NCI-H1092 (cell line): ENCODE data around the gene DCLK2.

ENCODE experiments used
- DNase-seq: peaks from one replicate; lab custom pipeline; 2025; lab: John Stamatoyannopoulos, UW

Gene DCLK2

GRCh38 chr4:150119492-150119891, 41.2 kb downstream of the DCLK2 start:
- no peak for DNase-seq

- DNase-seq, result no peak
Measured at GRCh38 chr4:150123087-150123486, 44.8 kb downstream of the DCLK2 start.

- no peak for DNase-seq
Measured at GRCh38 chr4:150123796-150124677, 45.8 kb downstream of the DCLK2 start.

- DNase-seq, result no peak
Measured at GRCh38 chr4:150126201-150126863, 48.1 kb downstream of the DCLK2 start.

GRCh38 chr4:150126864-150127203, 48.6 kb downstream of the DCLK2 start:
- no peak for DNase-seq

- DNase-seq, result no peak
Measured at GRCh38 chr4:150127757-150128156, 49.5 kb downstream of the DCLK2 start.

- no peak for DNase-seq
Measured at GRCh38 chr4:150130933-150131332, 52.7 kb downstream of the DCLK2 start.

GRCh38 chr4:150131581-150132228, 53.5 kb downstream of the DCLK2 start:
- DNase-seq, result no peak

- no peak for DNase-seq
Measured at GRCh38 chr4:150133605-150134004, 55.4 kb downstream of the DCLK2 start.

- no peak for DNase-seq
Measured at GRCh38 chr4:150135134-150135772, 57.0 kb downstream of the DCLK2 start.

- no peak for DNase-seq
Measured at GRCh38 chr4:150136036-150136435, 57.8 kb downstream of the DCLK2 start.

- DNase-seq, result no peak
Measured at GRCh38 chr4:150136481-150136880, 58.2 kb downstream of the DCLK2 start.

- no peak for DNase-seq
Measured at GRCh38 chr4:150139297-150139865, 61.1 kb downstream of the DCLK2 start.

- DNase-seq, result no peak
Measured at GRCh38 chr4:150140774-150141400, 62.6 kb downstream of the DCLK2 start.

GRCh38 chr4:150141756-150142155, 63.5 kb downstream of the DCLK2 start:
- DNase-seq, result no peak

- DNase-seq, result no peak
Measured at GRCh38 chr4:150142831-150143230, 64.6 kb downstream of the DCLK2 start.

GRCh38 chr4:150145090-150145945, 67.1 kb downstream of the DCLK2 start:
- no peak for DNase-seq

GRCh38 chr4:150145946-150146340, 67.7 kb downstream of the DCLK2 start:
- DNase-seq, result no peak

- DNase-seq, result no peak
Measured at GRCh38 chr4:150149381-150149780, 71.1 kb downstream of the DCLK2 start.

GRCh38 chr4:150150629-150151062, 72.4 kb downstream of the DCLK2 start:
- peak; percentile 2 for DNase-seq

GRCh38 chr4:150152766-150153165, 74.5 kb downstream of the DCLK2 start:
- no peak for DNase-seq
